CD4-positive, alpha-beta T cell treated with Interleukin-6 at 100 ng/mL for 8 hours (primary cell): ENCODE measurements around the gene ANKDD1B.
"Not testable (repeated sequence)": the region's sequence is repeated elsewhere in the genome, so short reads cannot be mapped to it uniquely, and the experiment has no call there.

Experiments used
- DNase-seq: peaks from one replicate; pipeline ENCODE4 v3.0.0-alpha.2; 2020; ENCODE audit warnings: mixed read lengths, low spot score

ANKDD1B gene

DNA sequence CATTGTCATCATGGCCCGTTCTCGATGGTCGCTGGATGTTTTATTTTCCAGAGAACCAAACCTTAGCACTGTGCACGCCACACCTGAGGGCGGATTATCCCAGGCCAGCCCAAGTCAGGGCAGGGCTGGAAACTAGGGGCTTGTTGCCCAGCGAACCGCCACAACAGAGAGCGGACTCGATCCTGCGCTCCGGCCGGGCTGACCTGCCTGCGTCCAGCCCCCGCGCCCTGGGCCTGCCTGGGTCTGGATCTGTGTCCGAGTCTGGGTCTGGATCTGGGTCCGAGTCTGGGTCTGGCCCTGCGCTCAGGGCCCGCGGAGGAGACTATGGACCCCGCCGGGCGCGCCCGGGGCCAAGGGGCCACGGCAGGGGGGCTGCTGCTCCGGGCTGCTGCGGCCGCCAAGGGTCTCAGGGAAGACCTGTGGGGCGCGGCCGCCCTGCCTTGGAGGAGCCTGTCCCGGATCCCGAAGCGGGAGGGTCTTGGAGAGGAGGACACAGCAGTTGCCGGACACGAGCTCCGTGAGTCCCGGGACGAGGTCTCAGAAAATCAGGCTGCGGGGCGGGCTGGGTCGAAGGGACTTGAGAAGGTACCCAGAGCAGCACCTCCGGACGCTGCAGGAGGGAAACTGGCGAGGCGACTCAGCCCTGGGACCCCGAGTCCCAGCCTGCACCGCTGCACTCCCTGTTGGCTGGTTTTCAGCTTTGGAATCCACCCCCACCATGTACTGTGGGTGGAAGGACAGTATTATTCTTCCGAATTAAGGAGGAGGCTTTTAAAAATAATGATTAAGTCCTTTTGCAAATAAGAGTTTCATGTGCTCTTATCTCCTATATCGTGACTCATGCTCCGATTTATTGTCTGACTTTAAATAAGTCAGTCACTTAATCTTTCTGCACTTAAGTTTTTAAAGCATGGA, at the start of gene ANKDD1B:
Gene ANKDD1B, plus strand, starts transcription at position 143 of the 915 bp plus-strand sequence. Its CDS starts 182 bp downstream, at position 325.
- no peak for DNase-seq

DNA sequence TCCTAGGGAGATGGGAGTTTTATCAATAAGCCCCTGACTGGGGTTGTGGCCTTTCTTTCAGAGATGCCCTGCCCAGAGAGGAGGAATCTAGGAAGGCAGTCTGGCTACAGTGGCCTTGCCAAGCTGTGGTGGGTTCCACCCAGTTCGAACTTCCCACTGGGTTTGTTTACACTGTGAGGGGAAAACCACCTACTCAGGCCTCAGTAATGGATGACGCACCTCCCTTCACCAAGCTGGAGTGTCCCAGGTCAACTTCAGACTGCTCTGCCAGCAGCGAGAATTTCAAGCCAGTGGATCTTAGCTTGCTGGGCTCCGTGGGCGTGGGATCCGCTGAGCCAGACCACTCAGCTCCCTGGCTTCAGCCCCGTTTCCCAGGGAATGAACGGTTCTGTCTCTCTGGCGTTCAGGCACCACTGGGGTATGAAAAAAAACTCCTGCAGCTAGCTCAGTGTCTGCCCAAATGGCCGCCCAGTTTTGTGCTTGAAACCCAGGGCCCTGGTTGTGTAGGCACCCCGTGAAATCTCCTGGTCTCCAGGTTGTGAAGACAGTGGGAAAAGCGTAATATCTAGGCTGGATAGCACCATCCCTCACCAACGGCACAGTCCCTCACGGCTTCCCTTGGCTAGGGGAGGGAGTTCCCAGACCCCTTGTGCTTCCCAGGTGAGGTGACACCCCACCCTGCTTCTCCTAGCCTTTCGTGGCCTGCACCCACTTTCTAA, 45.1 kb upstream of the ANKDD1B start:
- DNase-seq: not testable (repeated sequence)

DNA sequence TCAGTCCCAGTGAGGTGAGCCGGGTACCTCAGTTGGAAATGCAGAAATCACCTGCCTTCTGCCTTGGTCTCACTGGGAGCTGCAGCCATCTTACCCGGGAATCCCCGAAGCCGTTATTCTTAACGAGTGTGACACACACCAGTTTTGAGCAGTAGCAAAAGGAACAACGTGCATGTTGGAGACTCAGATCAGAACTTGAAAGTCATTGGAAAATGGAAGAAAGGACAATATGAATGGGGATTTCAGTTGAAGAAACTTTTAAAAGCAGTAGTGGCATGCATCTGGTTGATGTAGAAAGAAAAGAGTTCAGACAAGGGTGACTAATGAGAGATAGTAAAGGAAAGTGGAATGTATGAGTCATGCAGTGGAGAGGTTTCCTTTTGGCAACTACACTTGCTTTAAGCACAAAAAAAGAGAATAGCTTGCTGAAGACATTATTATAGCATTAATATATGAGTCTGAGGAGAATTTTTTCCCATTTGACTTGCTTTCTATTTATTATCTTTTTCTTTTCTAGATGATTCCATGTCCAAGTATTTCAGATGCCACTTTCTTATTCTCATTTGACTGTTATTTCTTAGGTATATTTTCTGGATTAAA, 44.4 kb upstream of the ANKDD1B start:
- DNase-seq: peak; percentile 31

DNA sequence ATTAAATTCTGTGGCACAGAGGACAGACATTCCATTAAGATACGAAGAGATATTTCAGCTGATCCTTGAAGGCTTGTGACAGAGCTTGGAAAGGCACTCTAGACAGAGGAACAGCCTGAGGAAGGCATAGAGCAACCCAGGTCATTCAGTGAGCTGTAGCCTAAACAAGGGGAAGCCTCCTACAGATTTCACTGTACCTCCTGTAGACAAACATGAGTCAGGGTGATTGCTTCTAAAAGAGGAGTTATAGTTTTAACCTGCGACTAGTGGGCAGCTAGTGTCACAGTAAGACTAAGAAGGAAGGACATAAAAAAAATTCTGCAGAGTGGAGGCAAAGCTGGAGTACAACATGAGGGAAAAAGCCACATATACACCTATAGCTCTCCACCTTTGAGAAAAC, 43.5 kb upstream of the ANKDD1B start:
- no peak for DNase-seq

DNA sequence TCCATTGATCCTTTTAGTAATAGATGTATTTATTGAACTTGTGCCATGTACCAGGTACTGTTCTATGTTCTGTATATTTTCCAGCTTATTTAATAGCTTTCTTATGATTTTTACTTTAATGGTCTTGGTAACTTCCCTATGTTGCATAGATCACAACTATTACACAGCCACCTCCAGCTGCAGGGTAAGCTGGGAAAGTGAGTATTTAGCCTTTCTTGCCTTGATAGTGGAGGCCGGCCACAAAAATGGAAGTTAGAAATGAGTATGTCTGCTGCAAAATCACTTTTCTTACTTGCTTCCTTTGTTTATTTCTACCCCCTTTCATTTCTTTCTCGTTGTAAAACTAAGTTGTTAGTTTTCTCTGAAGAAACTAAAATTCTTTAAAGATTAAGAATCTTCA, 43.1 kb upstream of the ANKDD1B start:
- no peak for DNase-seq

DNA sequence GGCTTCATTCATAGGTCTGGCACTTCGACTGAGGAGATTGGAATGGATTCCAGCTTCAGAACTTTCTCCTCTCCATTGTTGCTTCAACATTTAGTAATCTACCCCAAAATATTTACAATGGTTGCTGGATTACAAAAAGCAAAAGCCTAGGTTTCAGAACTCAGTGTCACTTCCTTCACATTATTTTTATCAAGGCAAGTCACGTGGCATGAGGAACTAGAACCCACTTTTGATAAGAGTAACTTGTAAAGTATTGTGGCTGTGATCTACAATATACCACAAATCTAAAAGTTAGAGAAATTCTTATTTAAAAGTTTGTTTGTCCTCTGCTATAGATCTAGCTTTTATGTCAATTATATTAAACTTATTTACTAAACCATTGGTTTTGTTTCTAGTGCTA, 39.7 kb upstream of the ANKDD1B start:
- no peak for DNase-seq

DNA sequence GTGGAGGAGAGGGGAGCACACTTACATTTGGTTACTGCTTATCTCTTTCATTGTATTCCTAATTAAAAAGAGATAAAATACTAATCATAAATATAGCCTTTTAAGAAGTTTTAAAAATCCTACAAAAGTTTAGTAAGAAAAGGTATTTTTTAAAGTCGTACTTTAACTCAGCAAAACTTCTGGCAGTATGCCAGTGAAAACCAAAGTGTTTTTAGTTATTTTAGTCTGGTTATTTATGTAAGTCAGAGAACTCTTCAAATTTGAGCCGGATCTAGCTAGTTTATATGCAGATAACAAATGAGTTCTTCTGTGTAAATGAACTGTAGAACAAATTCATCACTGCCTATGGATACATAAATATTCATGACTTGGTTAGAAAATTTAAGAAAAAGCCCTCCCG, 36.5 kb upstream of the ANKDD1B start:
- DNase-seq: no peak

DNA sequence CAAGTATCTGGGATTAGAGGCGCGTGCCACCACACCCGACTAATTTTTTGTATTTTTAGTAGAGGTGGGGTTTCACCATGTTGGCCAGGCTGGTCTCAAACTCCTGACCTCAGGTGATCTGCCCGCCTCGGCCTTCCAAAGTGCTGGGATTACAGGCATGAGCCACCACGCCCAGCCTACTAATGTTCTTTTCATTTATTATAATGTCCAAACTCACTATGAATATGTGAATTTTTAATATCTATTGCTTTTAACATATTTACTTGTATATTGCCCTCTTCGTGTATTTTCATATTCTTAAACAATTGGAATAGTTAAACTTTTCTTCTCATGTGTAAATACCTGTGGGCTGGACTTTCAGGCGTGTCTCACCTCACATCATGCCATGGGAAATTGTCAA, 33.0 kb upstream of the ANKDD1B start:
- not testable (repeated sequence) for DNase-seq

DNA sequence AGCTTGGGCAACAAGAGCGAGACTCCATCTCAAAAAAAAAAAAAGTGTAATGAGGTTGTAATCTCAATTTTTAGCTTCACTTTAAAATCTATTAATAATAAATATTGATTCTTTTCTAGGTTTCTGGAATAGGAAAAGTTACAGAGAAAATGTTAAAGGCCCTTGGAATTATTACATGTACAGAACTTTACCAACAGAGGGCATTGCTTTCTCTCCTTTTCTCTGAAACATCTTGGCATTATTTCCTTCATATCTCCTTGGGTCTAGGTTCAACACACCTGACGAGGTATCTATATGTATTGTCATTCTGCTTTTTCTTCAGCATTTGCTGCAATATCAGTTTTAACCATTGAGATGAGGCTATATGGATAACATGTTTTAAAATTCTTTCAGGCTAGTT, 26.6 kb upstream of the ANKDD1B start:
- DNase-seq: no peak

DNA sequence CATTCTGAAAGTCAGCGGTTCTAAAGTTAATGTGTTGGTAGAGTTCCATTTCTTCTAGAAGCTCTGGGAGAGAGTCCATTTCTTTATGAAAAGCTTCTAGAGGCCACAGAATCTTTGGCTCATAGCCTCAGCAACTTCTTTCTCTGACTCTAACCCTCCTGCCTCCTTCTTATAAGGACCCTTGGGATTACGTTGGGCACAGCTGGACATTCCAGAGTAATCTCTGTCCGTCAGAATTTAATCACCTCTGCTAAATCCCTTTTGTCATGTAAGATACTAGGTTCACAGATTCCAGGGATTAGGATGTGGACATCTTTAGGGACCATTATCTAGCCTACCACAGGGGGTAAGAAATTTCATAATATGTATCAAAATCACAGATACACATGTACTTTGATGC, 22.6 kb upstream of the ANKDD1B start:
- DNase-seq: no peak

DNA sequence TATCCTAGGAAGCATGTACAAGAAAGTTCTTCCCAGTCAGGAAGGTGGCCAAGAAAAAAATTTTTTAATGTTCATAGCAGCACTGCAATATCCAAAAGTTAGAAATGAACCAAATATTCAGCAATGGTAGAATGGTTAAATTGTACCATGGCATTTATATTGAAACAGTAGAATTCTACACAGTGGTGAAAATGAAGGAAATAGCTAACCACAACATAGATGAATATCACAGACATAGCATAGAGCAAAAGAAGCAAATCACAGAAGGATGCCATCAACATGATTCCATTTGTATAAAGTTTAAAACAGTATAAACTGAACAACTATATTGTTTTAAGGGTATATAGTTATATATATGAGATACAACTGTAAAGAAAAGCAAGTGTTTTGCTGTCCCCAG, 10.7 kb upstream of the ANKDD1B start:
- DNase-seq: no peak

DNA sequence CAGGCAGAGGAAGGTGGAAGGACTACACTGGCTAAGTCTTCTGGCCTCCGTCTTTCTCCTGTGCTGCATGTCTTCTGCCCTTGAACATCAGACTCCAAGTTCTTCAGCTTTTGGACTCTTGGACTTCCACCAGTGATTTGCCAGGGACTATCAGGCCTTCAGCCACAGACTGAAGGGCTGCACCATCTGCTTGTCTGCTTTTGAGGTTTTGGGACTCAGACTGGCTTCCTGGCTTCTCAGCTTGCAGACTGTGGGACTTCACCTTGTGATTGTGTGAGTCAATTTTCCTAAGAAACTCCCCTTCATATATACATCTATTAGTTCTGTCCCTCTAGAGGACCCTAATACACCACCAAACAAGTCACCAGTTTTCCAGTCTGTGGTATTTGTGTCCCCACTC, 9.7 kb upstream of the ANKDD1B start:
- no peak for DNase-seq

DNA sequence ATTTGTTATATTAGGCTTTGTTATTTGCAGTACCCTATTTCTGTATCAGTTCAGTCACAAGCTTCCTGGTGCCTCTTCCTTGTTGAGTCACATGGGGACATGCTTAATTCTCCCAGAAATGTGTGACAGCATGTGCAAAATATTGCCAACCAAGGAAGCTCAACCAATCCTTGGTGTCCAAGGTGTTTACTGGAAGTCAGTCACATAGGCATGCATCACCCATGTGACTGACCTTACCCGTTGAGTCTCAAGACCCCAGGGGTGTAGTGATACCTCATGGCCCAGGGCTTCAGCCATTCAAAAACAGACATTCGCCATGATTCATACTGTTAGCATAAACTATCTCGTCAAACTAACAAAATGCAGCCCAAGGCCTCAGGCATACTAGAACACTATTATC, 9.3 kb upstream of the ANKDD1B start:
- no peak for DNase-seq

DNA sequence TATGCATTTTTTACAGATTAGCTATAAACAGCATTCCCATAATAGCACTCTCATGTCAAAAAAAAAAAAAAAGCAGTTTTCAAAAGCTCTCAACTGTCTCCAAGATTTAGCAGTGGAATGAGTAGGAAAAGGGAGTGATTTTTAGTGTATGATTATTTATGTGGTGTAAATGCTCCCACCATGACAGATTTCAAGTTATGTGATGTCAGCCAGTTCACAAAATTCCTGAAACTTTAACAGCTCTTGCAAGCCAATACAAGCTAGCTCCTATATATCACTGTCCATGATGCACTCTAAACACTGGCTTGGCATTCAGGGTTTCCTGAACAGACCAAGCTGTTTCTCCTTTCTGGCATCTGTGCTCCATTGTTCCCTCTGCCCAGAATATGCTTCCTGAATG, 7.9 kb upstream of the ANKDD1B start:
- no peak for DNase-seq

DNA sequence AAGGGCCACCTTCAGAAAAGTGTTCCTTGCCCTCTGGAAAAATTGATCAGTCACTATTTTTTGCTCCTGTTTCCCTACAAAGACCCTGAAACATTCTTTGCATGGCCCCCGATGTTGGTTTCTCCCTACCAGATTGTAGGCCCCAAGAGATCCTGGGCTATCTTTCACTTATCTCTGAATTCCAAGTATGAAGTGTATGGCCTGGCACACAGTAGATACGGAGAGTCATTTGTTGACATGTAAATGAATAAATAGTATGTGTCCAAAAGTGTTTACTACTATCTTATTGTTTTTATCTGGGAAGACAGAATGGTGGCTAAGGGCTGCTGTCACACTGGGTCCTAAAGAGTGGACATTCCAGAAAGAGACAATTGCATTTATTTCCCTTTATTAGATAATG, 7.4 kb upstream of the ANKDD1B start:
- no peak for DNase-seq

DNA sequence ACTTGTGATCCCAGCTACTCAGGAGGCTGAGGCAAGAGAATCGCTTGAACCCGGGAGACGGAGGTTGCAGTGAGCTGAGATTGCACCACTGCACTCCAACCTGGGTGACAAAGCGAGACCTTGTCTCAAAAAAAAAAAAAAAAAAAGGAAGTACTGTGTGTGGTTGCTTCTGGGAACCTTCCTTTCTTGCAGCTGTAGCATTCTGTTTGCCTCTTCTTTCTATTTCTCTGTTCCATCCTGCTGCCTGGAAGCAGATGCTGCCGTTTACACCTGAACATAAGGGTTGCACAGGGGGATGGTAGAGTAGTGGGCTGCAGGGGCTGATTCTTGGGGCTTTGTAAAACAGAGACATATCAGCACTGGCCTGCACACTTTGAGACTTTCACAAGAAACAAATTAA, 3.9 kb upstream of the ANKDD1B start:
- DNase-seq: not testable (repeated sequence)

DNA sequence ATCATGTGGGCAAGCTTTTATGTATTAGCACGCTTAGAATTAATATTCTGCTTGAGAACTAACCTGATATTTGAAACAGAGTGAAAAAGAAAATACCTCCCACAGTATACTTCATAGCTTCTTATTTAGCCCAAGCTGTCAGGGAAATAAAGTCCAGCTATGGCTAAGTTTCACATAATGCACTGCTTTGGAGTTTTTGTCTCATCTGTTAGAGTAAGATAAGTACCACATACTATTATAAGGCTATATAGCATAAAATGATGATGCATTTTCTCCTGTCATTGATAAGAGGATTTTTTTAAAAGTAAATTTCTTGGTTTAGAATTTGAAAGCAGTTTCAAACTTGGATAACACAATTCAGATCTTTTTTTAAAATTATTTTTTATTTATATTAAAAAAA, 2.4 kb upstream of the ANKDD1B start:
- DNase-seq: no peak

DNA sequence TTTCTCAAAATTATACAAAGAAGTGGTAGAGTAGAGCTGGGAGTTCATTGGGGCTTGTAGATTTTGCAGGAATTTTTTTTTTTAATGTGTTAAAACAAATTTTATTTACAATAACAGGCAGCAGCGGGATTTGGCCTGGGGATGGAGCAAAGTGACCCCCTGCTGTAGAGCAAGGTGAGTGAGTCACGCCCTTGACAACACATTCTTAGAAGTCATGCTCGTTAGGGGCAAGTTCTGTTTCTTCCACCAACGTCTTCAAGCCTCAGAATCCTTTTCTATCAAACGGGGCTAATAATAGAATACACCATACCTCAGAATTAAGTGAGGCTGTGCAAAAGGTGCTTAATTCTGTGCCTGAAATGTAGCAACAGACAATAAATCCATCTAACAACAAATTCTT, 1.1 kb upstream of the ANKDD1B start:
- no peak for DNase-seq

DNA sequence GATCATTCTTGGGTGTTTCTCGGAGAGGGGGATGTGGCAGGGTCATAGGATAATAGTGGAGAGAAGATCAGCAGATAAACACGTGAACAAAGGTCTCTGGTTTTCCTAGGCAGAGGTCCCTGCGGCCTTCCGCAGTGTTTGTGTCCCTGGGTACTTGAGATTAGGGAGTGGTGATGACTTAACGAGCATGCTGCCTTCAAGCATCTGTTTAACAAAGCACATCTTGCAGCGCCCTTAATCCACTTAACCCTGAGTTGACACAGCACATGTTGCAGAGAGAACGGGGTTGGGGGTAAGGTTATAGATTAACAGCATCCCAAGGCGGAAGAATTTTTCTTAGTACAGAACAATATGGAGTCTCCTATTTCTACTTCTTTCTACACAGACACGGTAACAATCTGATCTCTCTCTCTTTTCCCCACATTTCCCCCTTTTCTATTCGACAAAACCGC, 368 bp upstream of the ANKDD1B start:
- DNase-seq: not testable (repeated sequence)

DNA sequence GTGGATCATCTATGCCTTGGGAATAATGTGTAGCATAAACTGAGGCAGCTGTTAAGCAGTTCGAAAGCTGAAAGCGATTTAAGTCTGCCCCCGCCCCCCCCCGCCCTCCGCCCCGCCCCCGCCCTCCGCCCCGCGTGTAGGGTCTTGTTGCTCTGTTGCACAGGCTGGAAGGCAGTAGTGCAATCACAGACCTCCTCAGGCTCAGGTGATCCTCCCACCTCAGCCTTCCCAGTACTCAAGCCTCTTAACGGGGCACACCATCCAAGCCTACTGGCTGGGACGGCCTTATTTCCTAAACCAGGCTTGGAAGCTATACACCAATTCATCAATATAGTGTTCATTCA, 945 bp downstream of the ANKDD1B start:
- no peak for DNase-seq

DNA sequence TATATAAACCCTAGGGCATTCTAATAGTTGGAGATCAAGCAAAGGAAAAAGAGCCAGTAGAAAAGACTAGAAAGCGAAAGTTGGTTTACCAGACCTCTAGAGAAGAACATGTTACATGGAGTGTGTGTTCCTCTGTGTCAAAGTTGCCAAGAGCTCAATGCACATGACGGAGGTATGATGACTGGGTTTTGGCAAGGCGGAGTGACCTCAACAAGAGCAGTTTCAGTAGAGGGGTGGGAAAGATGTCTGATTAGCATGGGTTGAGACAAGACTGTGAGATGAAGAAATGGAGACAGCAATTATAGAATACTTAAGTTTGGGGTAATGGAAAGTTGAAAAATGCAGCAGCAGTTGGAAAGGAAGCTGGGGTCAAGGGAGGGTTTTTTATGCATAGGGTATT, 1.6 kb downstream of the ANKDD1B start:
- DNase-seq: no peak

DNA sequence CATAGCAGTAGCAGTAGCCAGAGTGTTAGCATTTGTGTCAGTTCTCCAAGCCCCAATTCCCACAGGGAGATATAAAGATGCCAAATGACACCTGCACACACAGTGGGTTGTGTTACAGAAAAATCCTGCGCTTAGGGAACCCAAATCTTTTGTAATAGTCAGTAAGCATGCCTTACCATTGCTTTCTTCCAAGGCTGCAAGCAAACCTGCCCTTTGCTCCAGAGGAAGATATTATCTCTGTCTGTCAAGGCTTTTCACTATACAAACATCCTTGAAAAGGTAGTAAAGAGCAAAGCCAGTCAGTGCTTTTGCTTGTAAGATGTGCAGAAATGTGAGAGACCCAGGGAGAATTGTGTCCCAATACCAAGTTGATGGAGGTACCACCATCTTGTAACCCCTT, 2.9 kb downstream of the ANKDD1B start:
- no peak for DNase-seq

DNA sequence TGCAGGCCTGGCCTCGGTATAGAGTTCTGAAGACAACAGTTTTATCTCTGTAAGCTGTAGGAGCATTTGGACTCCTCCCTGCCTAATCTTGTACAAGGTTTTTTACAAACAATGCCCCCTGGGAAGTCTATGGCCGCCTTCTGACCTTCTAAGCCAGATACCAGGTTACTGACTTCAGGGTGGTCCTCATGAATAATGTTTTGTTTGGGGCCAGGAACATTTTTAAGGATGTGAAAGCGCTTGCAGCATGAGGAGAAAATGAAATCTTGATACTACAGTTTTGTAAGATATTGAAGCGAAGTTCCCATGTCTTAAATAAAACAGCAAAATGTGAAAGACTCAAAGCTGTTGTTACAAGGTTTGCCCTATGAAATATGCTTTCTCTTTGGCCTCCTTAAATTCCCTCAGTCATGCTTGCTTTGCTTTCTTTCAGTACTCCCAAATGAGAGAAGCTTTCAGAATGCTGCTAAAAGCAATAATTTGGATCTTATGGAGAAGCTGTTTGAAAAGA, 5.2 kb downstream of the ANKDD1B start:
- no peak for DNase-seq
